H9 (cell line): ENCODE data around the gene ATF7. TPM values are rescaled to one million over a fixed set of nuclear protein-coding genes. Genes with fewer than 3 reads are reported as not detected.
"Not testable (repeated sequence)": the region's sequence is repeated elsewhere in the genome, so short reads cannot be mapped to it uniquely, and the experiment has no call there.

Source experiments
- DNase-seq: peaks from one replicate; pipeline ENCODE4 v3.0.0-alpha.2; 2017
- H2AFZ ChIP-seq: one replicate; pipeline ENCODE4 v1.6.1; 2013; ENCODE audit warnings: mild to moderate bottlenecking, low read length, control low read depth, moderate library complexity
- H2AK5ac ChIP-seq: 2 replicates; pipeline ENCODE4 v1.6.1; 2013; ENCODE audit warnings: low read length, control low read depth, mixed read lengths; ENCODE audit not compliant: insufficient read length
- H2BK120ac ChIP-seq: one replicate; pipeline ENCODE4 v1.6.1; 2013; ENCODE audit warnings: low read depth, mild to moderate bottlenecking, low read length, control low read depth, inconsistent platforms; ENCODE audit not compliant: poor library complexity, severe bottlenecking
- H2BK12ac ChIP-seq: 2 replicates; pipeline ENCODE4 v1.6.1; 2013; ENCODE audit warnings: low read length, control low read depth, mixed read lengths, low read depth; ENCODE audit not compliant: insufficient read length
- H2BK15ac ChIP-seq: 2 replicates; pipeline ENCODE4 v1.6.1; 2013; ENCODE audit warnings: low read depth, low read length, control low read depth
- H2BK20ac ChIP-seq: one replicate; pipeline ENCODE4 v1.6.1; 2013; ENCODE audit warnings: low read depth, mild to moderate bottlenecking, low read length, control low read depth, inconsistent platforms; ENCODE audit not compliant: poor library complexity, severe bottlenecking
- H2BK5ac ChIP-seq: 2 replicates; pipeline ENCODE4 v1.6.1; 2013; ENCODE audit warnings: low read length, control low read depth, mixed read lengths; ENCODE audit not compliant: insufficient read length
- H3K14ac ChIP-seq: 2 replicates; pipeline ENCODE4 v1.6.1; 2013; ENCODE audit warnings: low read length, control low read depth; ENCODE audit not compliant: insufficient read depth
- H3K18ac ChIP-seq: 2 replicates; pipeline ENCODE4 v1.6.1; 2013; ENCODE audit warnings: low read depth, mild to moderate bottlenecking, mixed read lengths, low read length, control low read depth; ENCODE audit not compliant: insufficient read length
- H3K23ac ChIP-seq: 2 replicates; pipeline ENCODE4 v1.6.1; 2013; ENCODE audit warnings: low read length, control low read depth, mixed read lengths, low read depth; ENCODE audit not compliant: insufficient read length
- H3K23me2 ChIP-seq: 2 replicates; pipeline ENCODE4 v1.6.1; 2013; ENCODE audit warnings: low read depth, mild to moderate bottlenecking, mixed read lengths, low read length, control low read depth; ENCODE audit not compliant: insufficient read length, poor library complexity, severe bottlenecking
- H3K27ac ChIP-seq: 2 replicates; pipeline ENCODE4 v1.5.1; 2013; ENCODE audit warnings: low read length, control low read depth, mixed read lengths, low read depth; ENCODE audit not compliant: insufficient read length
- H3K27me3 ChIP-seq: 2 replicates; pipeline ENCODE4 v1.6.1; 2013; ENCODE audit warnings: low read length, control low read depth, inconsistent platforms; ENCODE audit not compliant: insufficient read depth
- H3K4ac ChIP-seq: 2 replicates; pipeline ENCODE4 v1.6.1; 2013; ENCODE audit warnings: low read depth, mild to moderate bottlenecking, control low read depth, inconsistent platforms, low read length, moderate library complexity
- H3K4me1 ChIP-seq: 2 replicates; pipeline ENCODE4 v1.6.1; 2013; ENCODE audit warnings: low read length, control low read depth, inconsistent platforms; ENCODE audit not compliant: insufficient read depth
- H3K4me2 ChIP-seq: 2 replicates; pipeline ENCODE4 v1.6.1; 2013; ENCODE audit warnings: low read length, control low read depth, mixed read lengths; ENCODE audit not compliant: insufficient read length, insufficient read depth
- H3K56ac ChIP-seq: 2 replicates; pipeline ENCODE4 v1.6.1; 2013; ENCODE audit warnings: low read depth, mild to moderate bottlenecking, mixed read lengths, low read length, control low read depth; ENCODE audit not compliant: insufficient read length
- H3K79me1 ChIP-seq: 2 replicates; pipeline ENCODE4 v1.6.1; 2013; ENCODE audit warnings: low read depth, mild to moderate bottlenecking, moderate library complexity, low read length, control low read depth, inconsistent platforms; ENCODE audit not compliant: insufficient read depth, poor library complexity, severe bottlenecking
- H3K79me2 ChIP-seq: 2 replicates; pipeline ENCODE4 v1.6.1; 2013; ENCODE audit warnings: low read length, control low read depth, inconsistent platforms; ENCODE audit not compliant: insufficient read depth
- H3K9ac ChIP-seq: 2 replicates; pipeline ENCODE4 v1.6.1; 2013; ENCODE audit warnings: low read length, control low read depth, mixed read lengths; ENCODE audit not compliant: insufficient read length; ENCODE audit errors: extremely low read depth
- H3K9me3 ChIP-seq: one replicate; pipeline ENCODE4 v1.6.1; 2013; ENCODE audit warnings: low read depth, low read length, inconsistent platforms; ENCODE audit not compliant: control insufficient read depth
- H3T11ph ChIP-seq: one replicate; pipeline ENCODE4 v1.6.1; 2013; ENCODE audit warnings: mild to moderate bottlenecking, low read length, control low read depth, inconsistent platforms
- H4K20me1 ChIP-seq: one replicate; pipeline ENCODE4 v1.6.1; 2013; ENCODE audit not compliant: control insufficient read depth, insufficient read length, insufficient read depth
- H4K5ac ChIP-seq: 2 replicates; pipeline ENCODE4 v1.6.1; 2013; ENCODE audit warnings: low read depth, mild to moderate bottlenecking, mixed read lengths, low read length, control low read depth; ENCODE audit not compliant: insufficient read length
- H4K8ac ChIP-seq: replicated peaks from 2 replicates; pipeline ENCODE4 v1.6.1; 2013; ENCODE audit warnings: low read length, control low read depth, mixed read lengths, low read depth; ENCODE audit not compliant: insufficient read length
- H4K91ac ChIP-seq: 2 replicates; pipeline ENCODE4 v1.6.1; 2013; ENCODE audit warnings: low read depth, mild to moderate bottlenecking, moderate library complexity, mixed read lengths, low read length, control low read depth; ENCODE audit not compliant: insufficient read length
- H3K27ac Mint-ChIP-seq, 3 experiments: 2 replicates in 2 of 3; 3 replicates in 1 of 3; pipeline ENCODE4 v1.8.0; 2020 to 2021; ENCODE audit warnings: mixed read lengths in 3 of 3, mild to moderate bottlenecking in 1 of 3, moderate library complexity in 1 of 3
- H3K27me3 Mint-ChIP-seq: 2 replicates; pipeline ENCODE4 v1.8.0; 2021; ENCODE audit warnings: low read depth, mild to moderate bottlenecking, moderate library complexity, mixed read lengths
- H3K36me3 Mint-ChIP-seq, 3 experiments: 2 replicates in 2 of 3; 3 replicates in 1 of 3; pipeline ENCODE4 v1.8.0; 2020 to 2021; ENCODE audit warnings: low read depth in 3 of 3, mixed read lengths in 3 of 3; ENCODE audit not compliant: insufficient read depth in 1 of 3
- H3K4me1 Mint-ChIP-seq, 2 experiments: 2 replicates each; pipeline ENCODE4 v1.8.0; 2020; ENCODE audit warnings: mixed read lengths in 2 of 2
- H3K4me3 Mint-ChIP-seq, 2 experiments: 2 replicates in 1 of 2; 3 replicates in 1 of 2; pipeline ENCODE4 v1.8.0; 2020 to 2021; ENCODE audit warnings: mild to moderate bottlenecking in 2 of 2, mixed read lengths in 2 of 2, moderate library complexity in 1 of 2
- H3K9me3 Mint-ChIP-seq, 2 experiments: 2 replicates in 1 of 2; 3 replicates in 1 of 2; pipeline ENCODE4 v1.8.0; 2020; ENCODE audit warnings: mild to moderate bottlenecking in 2 of 2, mixed read lengths in 2 of 2, moderate library complexity in 1 of 2
- WGBS: extraction: QIAGEN DNeasy Blood & Tissue Kit; methylation state at CpG from one replicate; pipeline ENCODE4 v1.1.7; 2013; ENCODE audit warnings: missing lambda C conversion rate, low lambda C conversion rate, mixed read lengths; ENCODE audit not compliant: insufficient read length; ENCODE audit errors: extremely low coverage; 5-methylcytosine and 5-hydroxymethylcytosine counted together
- total RNA-seq: library from RNA; stranded (reverse); gene quantifications from 2 replicates; pipeline ENCODE4 v1.2.1, GENCODE V29; 2021

The ATF7 gene
- total RNA-seq, 1 experiment from 2014 or later: 17.7 TPM

- H3K4me1 Mint-ChIP-seq: peaks cover 8 to 14% of the 10 kb centered on the region in 2 experiments
- not testable (repeated sequence) for H3K23me2 ChIP-seq
- WGBS: no CpG with 5 or more reads among the region's 6 CpGs
These were observed 77.8 kb downstream of the ATF7 start for GRCh38 chr12:53548354-53548753.

More at GRCh38 chr12:53548354-53548753, 77.8 kb downstream of the ATF7 start:
- not testable (repeated sequence) for H3K27me3 Mint-ChIP-seq, H3K14ac ChIP-seq, H3K36me3 Mint-ChIP-seq, H4K91ac ChIP-seq, H3K9ac ChIP-seq, DNase-seq, H2AFZ ChIP-seq, H3K4me1 ChIP-seq, H2BK15ac ChIP-seq, H2AK5ac ChIP-seq, H2BK5ac ChIP-seq, H3K27ac ChIP-seq, H4K5ac ChIP-seq, H3K23ac ChIP-seq, H3K79me2 ChIP-seq, H3K79me1 ChIP-seq, H3K9me3 ChIP-seq, H3T11ph ChIP-seq, H3K9me3 Mint-ChIP-seq, H3K4me2 ChIP-seq, H3K27me3 ChIP-seq, H3K4me3 Mint-ChIP-seq, H2BK20ac ChIP-seq, H4K8ac ChIP-seq, H3K4ac ChIP-seq, H2BK120ac ChIP-seq, H4K20me1 ChIP-seq, H3K56ac ChIP-seq, H3K27ac Mint-ChIP-seq, H2BK12ac ChIP-seq, H3K18ac ChIP-seq
